ENCODE results near the gene TMEM178A.
"Not testable (repeated sequence)": the region's sequence is repeated elsewhere in the genome, so short reads cannot be mapped to it uniquely, and the experiment has no call there.

The TMEM178A gene

DNA sequence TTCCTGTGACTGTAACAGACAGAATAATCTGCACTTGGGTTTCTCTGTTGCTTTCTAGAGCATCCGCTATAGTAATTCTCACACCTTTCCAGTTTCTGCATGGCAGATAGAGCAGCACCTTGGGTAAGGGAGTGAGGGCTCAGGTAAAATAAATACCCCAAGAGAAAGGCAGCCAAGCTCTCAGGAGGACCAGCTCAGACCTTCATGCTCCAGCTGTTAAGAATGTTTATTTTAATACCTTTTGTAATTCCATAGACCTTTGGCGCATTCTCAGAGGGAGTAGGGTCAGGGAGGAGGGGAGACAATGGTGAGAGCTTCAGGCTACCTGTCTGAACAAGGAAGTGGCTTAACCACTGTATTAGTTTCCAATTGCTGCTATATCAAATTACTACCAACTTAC is 16.2 kb upstream of the TMEM178A start:
- DNase-seq, result no peak

DNA sequence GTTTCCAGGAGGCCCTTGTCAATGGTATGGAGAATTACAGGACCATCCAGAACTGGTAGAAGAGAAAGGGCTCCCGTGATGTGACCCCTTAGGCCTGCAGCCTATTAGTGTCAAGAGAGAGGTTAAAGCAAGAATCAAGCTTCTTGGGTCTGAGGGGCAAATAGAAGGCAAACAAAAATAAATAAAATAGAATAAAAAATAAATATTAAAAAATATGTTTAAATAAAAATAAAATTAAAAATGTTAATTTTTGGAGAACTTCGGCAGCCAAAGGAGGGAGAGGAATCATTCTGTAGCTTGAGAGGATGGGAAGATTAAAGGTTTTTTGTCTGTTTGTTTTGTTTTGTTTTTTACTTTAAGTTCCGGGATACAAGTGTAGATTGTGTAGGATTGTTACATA is 15.2 kb upstream of the TMEM178A start:
- no peak for DNase-seq

DNA sequence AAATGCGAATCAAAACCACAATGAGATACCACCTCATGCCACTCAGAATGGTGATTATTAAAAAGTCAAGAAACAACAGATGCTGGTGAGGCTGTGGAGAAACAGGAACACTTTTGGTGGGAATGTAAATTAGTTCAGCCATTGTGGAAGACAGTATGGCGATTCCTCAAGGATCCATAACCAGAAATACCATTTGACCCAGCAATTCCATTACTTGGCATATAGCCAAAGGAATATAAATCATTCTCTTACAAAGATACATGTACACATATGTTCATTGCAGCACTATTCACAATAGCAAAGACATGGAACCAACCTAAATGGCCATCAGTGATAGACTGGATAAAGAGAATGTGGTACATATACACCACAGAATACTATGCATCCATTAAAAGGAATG is 9.5 kb upstream of the TMEM178A start:
- DNase-seq, result not testable (repeated sequence)

DNA sequence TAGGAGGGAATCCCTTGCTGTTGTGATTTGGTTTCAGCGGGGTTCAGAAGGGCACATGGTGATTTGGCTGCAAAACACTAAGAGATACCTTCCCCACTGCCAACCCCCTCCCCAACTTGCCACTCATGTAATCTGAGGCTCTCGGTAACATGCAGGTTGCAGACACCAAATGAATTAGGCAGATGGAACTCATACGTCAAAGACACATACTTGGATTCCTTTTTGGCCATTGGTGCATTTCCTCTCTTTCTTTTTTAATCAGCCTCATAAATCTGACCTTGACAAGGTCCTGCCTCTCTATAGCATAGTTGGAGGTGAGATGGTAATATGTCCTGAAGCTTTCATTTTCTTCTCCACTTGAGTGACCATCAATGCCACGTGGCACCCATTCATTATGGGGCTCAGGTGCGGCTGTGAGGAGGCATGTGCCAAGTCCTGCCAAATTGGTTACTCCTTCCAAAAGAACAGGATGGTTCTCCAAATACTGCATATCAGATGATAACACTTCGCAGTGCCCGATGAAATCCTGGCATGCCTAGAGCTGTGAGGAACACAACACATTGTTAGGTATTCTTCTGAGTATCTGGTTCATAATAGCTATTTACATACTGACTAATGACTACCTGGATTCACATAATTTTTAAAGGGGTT is 8.3 kb upstream of the TMEM178A start:
- DNase-seq, result no peak

- DNase-seq, result no peak
These were observed 7.3 kb upstream of the TMEM178A start for GRCh38 chr2:39658371-39658770.

DNA sequence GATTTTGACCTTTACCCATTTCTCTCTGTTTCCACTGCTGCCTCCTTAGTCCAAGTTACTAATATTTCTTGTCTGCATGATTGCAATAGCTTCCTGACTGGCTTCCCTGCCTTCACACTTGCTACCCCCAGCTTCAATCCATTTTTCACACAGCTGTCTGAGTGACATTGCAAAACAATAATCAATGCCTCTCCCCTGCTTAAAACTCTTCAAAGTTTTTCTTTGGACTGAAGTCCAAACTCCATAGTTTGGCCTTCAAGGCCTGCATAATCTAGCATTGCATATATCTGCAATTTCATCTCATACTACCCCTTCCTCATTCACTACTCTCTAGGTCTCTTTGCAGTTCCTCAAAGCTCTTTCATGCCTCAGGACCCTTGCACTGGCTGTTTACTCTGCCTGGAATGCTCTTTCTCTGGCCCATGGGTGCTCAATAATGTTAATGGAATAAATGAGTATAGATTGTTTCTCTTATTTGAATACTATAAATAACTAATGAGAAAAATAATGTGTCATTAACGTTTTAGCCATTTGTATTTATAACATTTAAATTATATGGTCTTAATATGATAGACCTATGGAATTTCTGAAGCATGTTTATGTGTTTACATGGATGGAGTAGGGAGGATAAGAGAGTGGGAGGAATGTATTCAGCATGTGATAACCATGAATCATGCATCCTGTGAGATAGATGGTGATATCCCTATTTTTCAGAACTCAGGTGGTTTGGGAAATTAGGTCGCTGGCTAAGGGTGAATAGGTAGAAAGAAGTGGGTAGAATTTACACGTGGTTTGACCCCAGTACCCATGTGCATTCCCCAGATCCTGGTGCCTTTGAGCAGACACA is 5.7 kb upstream of the TMEM178A start:
- no peak for DNase-seq

GRCh38 chr2:39660612-39661236 is 5.0 kb upstream of the TMEM178A start:
- DNase-seq, result no peak

DNA sequence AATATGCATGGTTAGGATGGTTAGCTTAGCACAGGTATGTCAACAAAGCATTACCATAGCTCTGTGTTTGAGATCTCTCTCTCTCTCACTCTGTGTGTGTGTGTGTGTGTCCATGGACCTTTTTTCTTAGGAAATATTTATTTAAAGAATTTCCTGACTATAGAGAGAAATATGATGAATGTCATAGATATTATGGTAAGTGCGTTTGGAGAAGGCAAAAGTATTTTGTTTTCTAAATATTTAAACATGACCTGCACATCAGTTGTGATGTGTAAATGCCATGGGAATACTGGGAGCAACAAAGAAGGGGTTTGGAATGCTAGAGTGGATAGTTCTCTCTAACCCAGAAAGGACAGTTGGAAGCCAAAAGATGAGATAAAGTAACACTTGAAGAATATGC is 3.9 kb upstream of the TMEM178A start:
- DNase-seq, result no peak

DNA sequence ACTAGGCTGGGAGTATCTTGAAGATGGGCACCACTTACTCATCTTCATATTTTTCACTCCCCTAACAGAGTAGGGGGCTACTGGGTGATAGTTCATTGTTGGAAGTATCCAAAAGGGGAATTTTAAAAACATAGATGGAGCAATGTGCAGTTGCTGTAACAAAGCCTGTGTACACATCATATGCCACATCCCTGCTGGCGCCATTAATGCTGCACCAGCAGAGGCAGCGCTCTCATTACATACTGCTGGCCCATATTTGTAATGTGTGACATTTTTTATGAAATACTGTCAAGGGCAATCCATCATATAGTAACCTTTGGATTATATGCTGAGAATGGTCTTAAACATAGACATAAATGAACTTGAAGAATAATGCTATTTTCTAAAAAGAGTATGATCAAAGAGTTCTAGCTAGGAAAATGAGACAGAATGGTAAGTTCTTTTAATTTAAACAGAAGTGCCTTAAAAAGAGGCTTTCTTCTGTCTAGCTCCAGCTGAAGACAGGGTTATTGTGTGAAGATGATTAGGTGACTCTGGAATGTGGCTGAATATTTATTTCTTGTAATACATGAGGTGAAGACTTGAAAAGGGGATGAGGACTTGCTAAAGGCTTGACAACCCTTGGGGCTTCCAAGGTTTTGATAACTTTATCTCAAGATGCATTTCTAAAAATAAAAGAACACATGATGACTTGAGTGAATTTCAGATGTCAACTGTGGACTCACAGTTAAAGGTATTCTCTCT is 2.4 kb upstream of the TMEM178A start:
- DNase-seq, result no peak

- no peak for DNase-seq
These were observed 1.4 kb upstream of the TMEM178A start for GRCh38 chr2:39664232-39664887.

- DNase-seq, result no peak
These were observed 677 bp upstream of the TMEM178A start for GRCh38 chr2:39664888-39665591.

GRCh38 chr2:39666491-39667101 is 879 bp downstream of the TMEM178A start:
- DNase-seq, result no peak

DNA sequence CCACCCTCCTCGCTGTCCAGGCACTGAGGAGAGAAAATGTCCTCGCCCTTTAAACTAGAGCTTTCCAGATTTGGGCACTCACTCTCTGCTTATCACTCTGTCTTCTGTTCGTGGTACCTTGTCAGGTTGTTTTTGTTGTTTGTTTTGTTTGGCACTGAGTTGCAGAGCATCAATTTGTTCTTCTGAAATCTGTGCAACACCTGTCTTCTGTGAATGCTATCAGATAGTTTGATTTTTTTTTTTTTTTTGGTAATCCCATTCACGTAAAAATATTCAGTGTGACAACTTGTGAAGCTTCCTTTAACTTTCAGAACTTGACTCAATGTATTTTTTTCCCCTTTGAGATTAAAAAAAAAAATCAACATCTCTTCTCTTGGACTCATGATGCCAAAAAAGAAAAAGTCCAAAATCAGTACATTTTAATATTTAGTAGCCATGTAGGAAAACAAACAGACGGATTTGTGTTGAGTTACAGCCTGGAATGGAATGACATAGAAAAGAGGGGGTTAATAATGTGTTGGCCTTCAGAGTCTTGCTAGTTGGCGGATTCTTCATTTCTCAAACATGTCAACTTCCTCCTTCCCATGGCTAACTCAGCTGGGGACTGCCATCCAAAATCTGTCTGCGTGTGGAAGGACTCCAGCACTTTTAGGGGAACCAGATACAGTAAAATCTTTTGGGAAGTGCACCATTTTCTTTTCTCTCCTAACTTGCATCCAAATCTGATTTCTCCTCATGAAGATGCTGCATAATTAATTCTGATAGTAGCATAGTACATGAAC is 1.6 kb downstream of the TMEM178A start:
- DNase-seq, result no peak

DNA sequence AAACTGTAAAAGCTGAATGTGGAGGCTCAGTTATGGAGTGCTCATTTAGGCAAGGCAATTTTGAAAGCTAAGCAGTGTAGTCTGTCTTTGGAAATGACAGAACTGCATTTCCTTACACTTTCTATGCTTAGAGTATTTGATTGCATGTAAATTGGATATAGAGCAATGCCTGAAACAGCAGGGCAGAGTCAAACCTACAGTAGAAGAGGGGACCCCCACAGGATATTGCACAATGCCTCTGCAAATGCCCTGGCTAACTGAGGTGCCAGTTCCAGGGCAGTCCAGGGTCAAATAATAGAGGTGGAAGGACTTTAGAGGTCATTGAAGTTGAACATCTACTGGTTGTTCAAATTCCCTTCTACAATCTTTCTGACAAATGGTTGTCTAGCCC is 2.2 kb downstream of the TMEM178A start:
- no peak for DNase-seq

DNA sequence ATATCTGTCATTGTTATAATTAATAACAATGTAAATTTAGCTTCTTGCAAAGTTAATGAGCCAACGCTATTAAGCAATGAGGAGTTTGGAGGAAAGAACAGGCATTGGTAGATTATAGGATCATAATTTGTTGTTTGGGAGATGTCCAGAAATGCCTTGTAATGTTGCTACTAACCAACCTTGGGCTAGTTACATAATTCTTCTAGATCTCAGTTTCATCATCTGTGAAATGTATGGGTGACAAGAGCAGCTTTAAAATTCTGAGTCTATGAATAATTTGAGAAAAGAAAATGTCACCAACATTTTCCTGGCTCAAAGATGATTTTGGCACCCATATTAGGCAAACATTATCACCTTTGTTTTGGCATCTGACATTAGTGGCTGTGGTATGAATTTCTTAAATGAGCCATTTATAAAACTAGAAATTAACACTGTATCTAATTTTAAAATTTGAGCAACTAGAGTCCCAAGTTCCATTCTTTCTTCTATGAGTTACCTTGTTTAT is 2.9 kb downstream of the TMEM178A start:
- DNase-seq, result no peak

- DNase-seq, result no peak
These were observed 5.9 kb downstream of the TMEM178A start for GRCh38 chr2:39671604-39672003.

- DNase-seq, result no peak
These were observed 7.3 kb downstream of the TMEM178A start for GRCh38 chr2:39673018-39673417.

DNA sequence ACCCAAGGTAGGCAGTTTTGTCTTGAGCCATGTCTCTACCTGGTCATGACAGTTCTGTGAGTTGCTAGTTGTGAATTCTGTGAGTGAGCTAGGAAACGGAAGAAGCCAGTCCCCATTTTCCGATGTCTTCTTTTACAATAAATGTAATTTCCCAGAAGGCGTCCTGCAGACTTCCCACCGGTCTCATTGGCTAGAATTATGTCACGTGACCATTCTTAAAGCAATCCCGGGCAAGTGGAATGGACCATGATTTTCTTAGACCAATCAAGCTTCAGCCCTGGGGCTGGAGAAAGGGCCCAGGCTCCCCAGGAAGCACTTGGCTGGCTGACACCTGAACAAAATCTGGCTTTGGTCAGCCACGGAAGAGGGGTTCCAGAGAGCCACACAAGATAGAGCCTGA is 10.6 kb downstream of the TMEM178A start:
- no peak for DNase-seq

DNA sequence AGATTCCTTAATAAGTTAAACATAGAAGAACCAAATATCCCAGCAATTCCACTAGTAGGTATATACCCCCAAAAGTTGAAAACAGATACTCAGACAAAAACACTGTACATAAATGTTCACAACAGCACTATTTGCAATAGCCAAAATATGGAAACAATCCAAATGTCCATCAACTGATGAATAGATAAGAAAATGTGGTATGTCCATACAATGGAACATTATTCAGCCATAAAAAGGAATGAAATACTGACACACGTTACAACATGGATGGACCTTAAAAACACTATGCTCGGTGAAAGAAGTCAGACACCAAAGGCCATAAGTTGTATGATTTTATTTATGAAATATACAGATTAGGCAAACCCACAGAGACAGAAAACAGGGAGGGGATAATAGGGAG is 12.5 kb downstream of the TMEM178A start:
- no peak for DNase-seq

- DNase-seq, result no peak
These were observed 14.1 kb downstream of the TMEM178A start for GRCh38 chr2:39679805-39680204.

Measured in activated CD4-positive, alpha-beta T cell treated with anti-CD3 and anti-CD28 coated beads for 1 hour (primary cell).